ENCODE results near the gene PPP4R3B.
"Not testable (repeated sequence)": the region's sequence is repeated elsewhere in the genome, so short reads cannot be mapped to it uniquely, and the experiment has no call there.

Gene PPP4R3B

GRCh38 chr2:55590810-55591440 lies 26.5 kb downstream of the PPP4R3B start:
- FAIRE-seq, result no peak

GRCh38 chr2:55585451-55586080 lies 31.9 kb downstream of the PPP4R3B start:
- DNase-seq (ENCODE audit: insufficient read length) (no peak), FAIRE-seq (peak; percentile 5)

More at GRCh38 chr2:55590810-55591440, 26.5 kb downstream of the PPP4R3B start:
- DNase-seq (ENCODE audit: insufficient read length), result peak; percentile 3
- TF ChIP-seq TAF1 (IDR thresholded peaks at IDR 0.05; ENCODE audit: borderline replicate concordance, low read depth, low read length), result no peak
- no peak for TF ChIP-seq POLR2AphosphoS5 (IDR thresholded peaks at IDR 0.05; ENCODE audit: low read depth, low read length)
- no peak for TF ChIP-seq POLR2A (IDR thresholded peaks at IDR 0.05; ENCODE audit: low read depth, low read length)

GRCh38 chr2:55581874-55582547 lies 35.4 kb downstream of the PPP4R3B start:
- DNase-seq (ENCODE audit: insufficient read length) (no peak), FAIRE-seq (no peak)
- TF ChIP-seq POLR2AphosphoS5 (IDR thresholded peaks at IDR 0.05; ENCODE audit: low read depth, low read length), result no peak
- no peak for TF ChIP-seq TAF1 (IDR thresholded peaks at IDR 0.05; ENCODE audit: borderline replicate concordance, low read depth, low read length)
- TF ChIP-seq POLR2A (IDR thresholded peaks at IDR 0.05; ENCODE audit: low read depth, low read length), result no peak

More at GRCh38 chr2:55585451-55586080, 31.9 kb downstream of the PPP4R3B start:
- TF ChIP-seq POLR2A (IDR thresholded peaks at IDR 0.05; ENCODE audit: low read depth, low read length), result no peak
- no peak for TF ChIP-seq TAF1 (IDR thresholded peaks at IDR 0.05; ENCODE audit: borderline replicate concordance, low read depth, low read length)
- TF ChIP-seq POLR2AphosphoS5 (IDR thresholded peaks at IDR 0.05; ENCODE audit: low read depth, low read length), result no peak

- TF ChIP-seq POLR2AphosphoS5 (IDR thresholded peaks at IDR 0.05; ENCODE audit: low read depth, low read length), result no peak
- TF ChIP-seq TAF1 (IDR thresholded peaks at IDR 0.05; ENCODE audit: borderline replicate concordance, low read depth, low read length), result no peak
- no peak for TF ChIP-seq POLR2A (IDR thresholded peaks at IDR 0.05; ENCODE audit: low read depth, low read length)
- no peak for FAIRE-seq
- DNase-seq (ENCODE audit: insufficient read length), result no peak
Measured at GRCh38 chr2:55581435-55581834, 36.0 kb downstream of the PPP4R3B start.

- DNase-seq (ENCODE audit: insufficient read length); FAIRE-seq: not testable (repeated sequence)
Measured at GRCh38 chr2:55569002-55569401, 48.4 kb downstream of the PPP4R3B start.

GRCh38 chr2:55567298-55567697 lies 50.1 kb downstream of the PPP4R3B start:
- TF ChIP-seq POLR2A (IDR thresholded peaks at IDR 0.05; ENCODE audit: low read depth, low read length), result no peak

GRCh38 chr2:55565613-55566012 lies 51.8 kb downstream of the PPP4R3B start:
- DNase-seq (ENCODE audit: insufficient read length) (no peak), FAIRE-seq (no peak)
- TF ChIP-seq POLR2AphosphoS5 (IDR thresholded peaks at IDR 0.05; ENCODE audit: low read depth, low read length) (no peak), POLR2A (IDR thresholded peaks at IDR 0.05; ENCODE audit: low read depth, low read length) (no peak), TAF1 (IDR thresholded peaks at IDR 0.05; ENCODE audit: borderline replicate concordance, low read depth, low read length) (no peak)

More at GRCh38 chr2:55567298-55567697, 50.1 kb downstream of the PPP4R3B start:
- DNase-seq (ENCODE audit: insufficient read length) (no peak), FAIRE-seq (no peak)

GRCh38 chr2:55560855-55561254 lies 56.6 kb downstream of the PPP4R3B start:
- FAIRE-seq (no peak), DNase-seq (ENCODE audit: insufficient read length) (no peak)
- TF ChIP-seq TAF1 (IDR thresholded peaks at IDR 0.05; ENCODE audit: borderline replicate concordance, low read depth, low read length) (no peak), POLR2A (IDR thresholded peaks at IDR 0.05; ENCODE audit: low read depth, low read length) (no peak), POLR2AphosphoS5 (IDR thresholded peaks at IDR 0.05; ENCODE audit: low read depth, low read length) (no peak)

- DNase-seq (ENCODE audit: insufficient read length) (no peak), FAIRE-seq (no peak)
- no peak for TF ChIP-seq POLR2AphosphoS5 (IDR thresholded peaks at IDR 0.05; ENCODE audit: low read depth, low read length)
- no peak for TF ChIP-seq TAF1 (IDR thresholded peaks at IDR 0.05; ENCODE audit: borderline replicate concordance, low read depth, low read length)
- TF ChIP-seq POLR2A (IDR thresholded peaks at IDR 0.05; ENCODE audit: low read depth, low read length), result no peak
Measured at GRCh38 chr2:55556809-55557208, 60.6 kb downstream of the PPP4R3B start.

- FAIRE-seq, result no peak
- DNase-seq (ENCODE audit: insufficient read length), result no peak
- TF ChIP-seq POLR2A (IDR thresholded peaks at IDR 0.05; ENCODE audit: low read depth, low read length) (no peak), TAF1 (IDR thresholded peaks at IDR 0.05; ENCODE audit: borderline replicate concordance, low read depth, low read length) (no peak), POLR2AphosphoS5 (IDR thresholded peaks at IDR 0.05; ENCODE audit: low read depth, low read length) (no peak)
Measured at GRCh38 chr2:55555977-55556376, 61.4 kb downstream of the PPP4R3B start.

GRCh38 chr2:55553321-55553720 lies 64.1 kb downstream of the PPP4R3B start:
- DNase-seq (ENCODE audit: insufficient read length), result no peak
- no peak for FAIRE-seq
- TF ChIP-seq TAF1 (IDR thresholded peaks at IDR 0.05; ENCODE audit: borderline replicate concordance, low read depth, low read length), result no peak
- no peak for TF ChIP-seq POLR2AphosphoS5 (IDR thresholded peaks at IDR 0.05; ENCODE audit: low read depth, low read length)
- TF ChIP-seq POLR2A (IDR thresholded peaks at IDR 0.05; ENCODE audit: low read depth, low read length), result no peak

All from GM12892 (cell line).